IMR-90 (cell line): Measurements from ENCODE around the gene CXCL8. TPM values are rescaled to one million over a fixed set of nuclear protein-coding genes. Genes with fewer than 3 reads are reported as not detected.
A peak's percentile ranks its signal among the peaks of the same experiment; 100 is the strongest.

Source experiments
- ATAC-seq: fragments of 200-7000 bp; cut with Tn5 transposase; 2 replicates; pipeline ENCODE4 v1.9.1; 2020; ENCODE audit warnings: low read depth, mild to moderate bottlenecking, moderate library complexity
- BruUV-seq: library from RNA; stranded (reverse); fragments of 400-500 nt; replicated peaks from 2 replicates; lab custom pipeline; 2021; lab: Mats Ljungman, UMichigan
- CTCF ChIA-PET: fragments of 300-600 bp; formaldehyde crosslinking; extraction: SDS; loops from one replicate; lab custom pipeline; 2021; ENCODE audit warnings: antibody characterized with exemption; lab: Yijun Ruan, JAX
- POLR2A ChIA-PET: fragments of 300-600 bp; sonication (Branson Sonifier 250); formaldehyde crosslinking; loops from one replicate; lab custom pipeline; 2022; ENCODE audit warnings: antibody characterized with exemption; ENCODE audit not compliant: unreplicated experiment; lab: Charles Lee
- DNase-seq: peaks from one replicate; pipeline ENCODE4 v3.0.0; 2013
- H2AFZ ChIP-seq: replicated peaks from 2 replicates; pipeline ENCODE3; 2013; ENCODE audit warnings: low read length, mild to moderate bottlenecking; ENCODE audit not compliant: poor library complexity
- H2AK5ac ChIP-seq: 2 replicates; pipeline ENCODE4 v1.6.1; 2013; ENCODE audit warnings: low read depth, low read length, inconsistent platforms
- H2AK9ac ChIP-seq: replicated peaks from 2 replicates; pipeline ENCODE3; 2013; ENCODE audit warnings: mild to moderate bottlenecking, low read depth, low read length, moderate library complexity; ENCODE audit not compliant: poor library complexity
- H2BK120ac ChIP-seq: 2 replicates; pipeline ENCODE4 v1.6.1; 2013; ENCODE audit warnings: low read depth, low read length, inconsistent platforms
- H2BK15ac ChIP-seq: 3 replicates; pipeline ENCODE4 v1.6.1; 2013; ENCODE audit warnings: low read depth, low read length, inconsistent platforms
- H2BK20ac ChIP-seq: 2 replicates; pipeline ENCODE4 v1.6.1; 2013; ENCODE audit warnings: low read depth, mild to moderate bottlenecking, inconsistent platforms, low read length, moderate library complexity
- H2BK5ac ChIP-seq: 2 replicates; pipeline ENCODE4 v1.6.1; 2013; ENCODE audit warnings: mild to moderate bottlenecking, low read depth, low read length, inconsistent platforms; ENCODE audit not compliant: poor library complexity, severe bottlenecking
- H3K14ac ChIP-seq: replicated peaks from 2 replicates; pipeline ENCODE4 v1.6.1; 2013; ENCODE audit warnings: low read depth, low read length, inconsistent platforms
- H3K18ac ChIP-seq: 2 replicates; pipeline ENCODE4 v1.6.1; 2013; ENCODE audit warnings: low read depth, low read length, control low read depth
- H3K23ac ChIP-seq: 2 replicates; pipeline ENCODE4 v1.6.1; 2013; ENCODE audit warnings: low read depth, low read length, inconsistent platforms
- H3K27ac ChIP-seq: 2 replicates; pipeline ENCODE4 v1.5.1; 2013; ENCODE audit warnings: mild to moderate bottlenecking, control low read depth, low read length; ENCODE audit not compliant: insufficient read depth
- H3K27me3 ChIP-seq: 2 replicates; pipeline ENCODE4 v1.6.1; 2013; ENCODE audit warnings: low read length; ENCODE audit not compliant: control insufficient read depth, insufficient read depth
- H3K36me3 ChIP-seq: 2 replicates; pipeline ENCODE4 v1.6.1; 2013; ENCODE audit warnings: low read length, mixed read lengths; ENCODE audit not compliant: control insufficient read depth, insufficient read depth
- H3K4ac ChIP-seq: 2 replicates; pipeline ENCODE4 v1.6.1; 2013; ENCODE audit warnings: low read depth, low read length, inconsistent platforms
- H3K4me1 ChIP-seq: 2 replicates; pipeline ENCODE4 v1.6.1; 2013; ENCODE audit warnings: low read length, mixed read lengths; ENCODE audit not compliant: control insufficient read depth, insufficient read depth
- H3K4me2 ChIP-seq: 2 replicates; pipeline ENCODE4 v1.6.1; 2013; ENCODE audit warnings: low read depth, mild to moderate bottlenecking, control low read depth, low read length, moderate library complexity
- H3K4me3 ChIP-seq: 2 replicates; pipeline ENCODE4 v1.5.1; 2013; ENCODE audit warnings: low read depth, mild to moderate bottlenecking, control low read depth, low read length, moderate library complexity; ENCODE audit not compliant: insufficient read depth
- H3K56ac ChIP-seq: 2 replicates; pipeline ENCODE4 v1.6.1; 2013; ENCODE audit warnings: low read length, inconsistent platforms; ENCODE audit not compliant: insufficient read depth; ENCODE audit errors: extremely low read depth
- H3K79me1 ChIP-seq, 2 experiments: 2 replicates each; pipeline ENCODE4 v1.6.1; 2013; ENCODE audit warnings: low read length in 2 of 2, inconsistent platforms in 1 of 2, low read depth in 1 of 2
- H3K9ac ChIP-seq: 2 replicates; pipeline ENCODE4 v1.6.1; 2013; ENCODE audit warnings: low read depth, low read length, control low read depth
- H3K9me1 ChIP-seq: 2 replicates; pipeline ENCODE4 v1.6.1; 2013; ENCODE audit warnings: low read length, inconsistent platforms; ENCODE audit not compliant: insufficient read depth
- H3K9me3 ChIP-seq: 2 replicates; pipeline ENCODE4 v1.6.1; 2013; ENCODE audit warnings: low read length; ENCODE audit not compliant: control insufficient read depth, insufficient read depth
- H4K20me1 ChIP-seq: 2 replicates; pipeline ENCODE4 v1.6.1; 2013; ENCODE audit warnings: low read length, inconsistent platforms; ENCODE audit not compliant: insufficient read depth
- H4K5ac ChIP-seq: 2 replicates; pipeline ENCODE4 v1.6.1; 2013; ENCODE audit warnings: mild to moderate bottlenecking, low read depth, low read length, control low read depth
- H4K8ac ChIP-seq, 2 experiments: 2 replicates each; pipeline ENCODE4 v1.6.1; 2013; ENCODE audit warnings: low read depth in 2 of 2, low read length in 2 of 2, control low read depth in 1 of 2, inconsistent platforms in 1 of 2
- H4K91ac ChIP-seq: 2 replicates; pipeline ENCODE4 v1.6.1; 2013; ENCODE audit warnings: low read depth, low read length, inconsistent platforms; ENCODE audit not compliant: insufficient read depth
- BHLHE40 ChIP-seq: fragments of 150-350 bp; IDR thresholded peaks from 2 replicates; pipeline ENCODE4 v1.6.1; 2016; ENCODE audit warnings: mild to moderate bottlenecking, low read depth, low read length
- CEBPB ChIP-seq: IDR thresholded peaks from 2 replicates; pipeline ENCODE4 v1.6.1; 2012; ENCODE audit warnings: low read depth, low read length, improper control_type of control experiment
- CHD1 ChIP-seq: IDR thresholded peaks from 2 replicates; pipeline ENCODE4 v1.6.1; 2012; ENCODE audit warnings: low read depth, low read length, improper control_type of control experiment
- CTCF ChIP-seq: conservative IDR thresholded peaks from 2 replicates; pipeline ENCODE4 v1.5.1; 2012; ENCODE audit warnings: mild to moderate bottlenecking, low read depth, low read length, improper control_type of control experiment
- ELK1 ChIP-seq: fragments of 150-350 bp; IDR thresholded peaks from 2 replicates; pipeline ENCODE4 v1.6.1; 2016; ENCODE audit warnings: low read depth, mild to moderate bottlenecking, low read length, moderate library complexity, borderline replicate concordance
- FOS ChIP-seq: fragments of 150-350 bp; IDR thresholded peaks from 2 replicates; pipeline ENCODE4 v1.6.1; 2016; ENCODE audit warnings: low read depth, low read length
- MAZ ChIP-seq: IDR thresholded peaks from 2 replicates; pipeline ENCODE4 v1.6.1; 2012; ENCODE audit warnings: low read depth, mild to moderate bottlenecking, low read length, improper control_type of control experiment, moderate library complexity, borderline replicate concordance
- MXI1 ChIP-seq: IDR thresholded peaks from 2 replicates; pipeline ENCODE4 v1.6.1; 2012; ENCODE audit warnings: low read depth, mild to moderate bottlenecking, low read length, moderate library complexity, borderline replicate concordance
- NFE2L2 ChIP-seq: fragments of 150-350 bp; IDR thresholded peaks from 2 replicates; pipeline ENCODE4 v1.6.1; 2016; ENCODE audit warnings: low read depth, mild to moderate bottlenecking, low read length
- POLR2A ChIP-seq: IDR thresholded peaks from 2 replicates; pipeline ENCODE4 v1.6.1; 2012; ENCODE audit warnings: mild to moderate bottlenecking, low read depth, low read length
- RAD21 ChIP-seq: IDR thresholded peaks from 2 replicates; pipeline ENCODE4 v1.6.1; 2012; ENCODE audit warnings: low read length, improper control_type of control experiment
- RCOR1 ChIP-seq: IDR thresholded peaks from 2 replicates; pipeline ENCODE4 v1.6.1; 2012; ENCODE audit warnings: mild to moderate bottlenecking, low read length, improper control_type of control experiment; ENCODE audit not compliant: insufficient replicate concordance
- RFX5 ChIP-seq: IDR thresholded peaks from 2 replicates; pipeline ENCODE4 v1.8.0; 2012; ENCODE audit warnings: low read depth, mild to moderate bottlenecking, low read length, moderate library complexity
- SMC3 ChIP-seq: fragments of 150-350 bp; IDR thresholded peaks from 2 replicates; pipeline ENCODE4 v1.6.1; 2016; ENCODE audit warnings: low read depth, mild to moderate bottlenecking, antibody characterized with exemption, low read length, moderate library complexity
- USF2 ChIP-seq: fragments of 150-350 bp; IDR thresholded peaks from 2 replicates; pipeline ENCODE4 v1.6.1; 2017; ENCODE audit warnings: mild to moderate bottlenecking, antibody characterized with exemption, low read length, low read depth
- WGBS, 2 experiments: methylation state at CpG; one replicate each; pipeline versions ENCODE4 v1.1.5 to v1.1.7; 2013; ENCODE audit warnings: missing lambda C conversion rate in 2 of 2; ENCODE audit not compliant: insufficient read length in 1 of 2; ENCODE audit errors: extremely low coverage in 2 of 2; 5-methylcytosine and 5-hydroxymethylcytosine counted together
- dilution Hi-C: fragments of 300-500 bp; cut with HindIII; formaldehyde crosslinking; loops from one replicate; pipeline ENCODE4 v1.14.3; 2018; ENCODE audit warnings: low sequenced_read_pairs; ENCODE audit not compliant: unreplicated experiment
- in situ Hi-C: fragments of 300-500 bp; cut with MboI; formaldehyde crosslinking; loops from 3 replicates; pipeline ENCODE4 v1.14.3; 2019; ENCODE audit warnings: low sequenced_read_pairs, inconsistent platforms, mixed read lengths
- intact Hi-C: fragments of 100-400 bp; cut with micrococcal nuclease; formaldehyde crosslinking; loops from 2 replicates; pipeline ENCODE4 v1.10.0; 2022
- polyA plus RNA-seq, 3 experiments: library from polyadenylated mRNA; depleted of rRNA; stranded (reverse); fragments of >200 nt; gene quantifications; 2 replicates each; pipeline ENCODE4 v1.2.3, GENCODE V29; 2012; ENCODE audit warnings: low replicate concordance in 1 of 3
- total RNA-seq: library from RNA; depleted of rRNA; stranded (reverse); fragments of >200 nt; gene quantifications from 2 replicates; pipeline ENCODE4 v1.2.3, GENCODE V29; 2012

CXCL8 gene
- total and polyA plus RNA-seq, 2 of the 4 experiments (the other 2 are of a cell fraction): 2.2 to 2.7 TPM

- in situ Hi-C loops: no loop called here
Observed at GRCh38 chr4:73732759-73733431, 7.5 kb upstream of the CXCL8 start.

More at GRCh38 chr4:73732759-73733431, 7.5 kb upstream of the CXCL8 start:
- DNase-seq (no peak), ATAC-seq (no peak)
- POLR2A ChIA-PET: no interaction called here
- Histone ChIP-seq H4K8ac (peak overlapping the region in 1 of 2 experiments; percentile 28; a peak in 1 of 4 replicates), H3K27me3 (no peaks in the 10 kb centered on the region), H2AK9ac (no peak overlapping the region), H4K5ac (no peak overlapping the region), H3K14ac (0 out of 2 replicates have a peak overlapping the region, but pooled peaks have one; percentile 13), H2BK20ac (no peak overlapping the region), H3K4me2 (no peak overlapping the region), H2AFZ (no peak overlapping the region), H3K4ac (no peak overlapping the region), H3K4me3 (no peak overlapping the region), H3K9me1 (no peaks in the 10 kb centered on the region), H4K91ac (no peak overlapping the region), H2BK5ac (no peak overlapping the region), H3K18ac (no peak overlapping the region; the same call in 1 of the 2 replicates), H3K56ac (no peak overlapping the region), H4K20me1 (no peaks in the 10 kb centered on the region), H3K23ac (no peak overlapping the region), H2BK15ac (peak overlapping the region; percentile 78; the same call in 2 of the 3 replicates), H3K79me1 (no peaks in the 10 kb centered on the region), H3K9me3 (no peaks in the 10 kb centered on the region), H2AK5ac (peak overlapping the region; percentile 21; the same call in 1 of the 2 replicates), H3K27ac (no peak overlapping the region), H3K4me1 (peaks cover 5% of the 10 kb centered on the region), H3K36me3 (no peaks in the 10 kb centered on the region), H3K9ac (no peak overlapping the region), H2BK120ac (no peak overlapping the region)
- TF ChIP-seq BHLHE40: no peak
- no peak for TF ChIP-seq RFX5
- no peak for TF ChIP-seq NFE2L2
- TF ChIP-seq MAZ: no peak
- TF ChIP-seq RCOR1: no peak
- TF ChIP-seq CHD1: no peak
- TF ChIP-seq CTCF: no peak
- TF ChIP-seq ELK1: no peak
- no peak for TF ChIP-seq POLR2A
- no peak for TF ChIP-seq FOS
- TF ChIP-seq SMC3: no peak
- no peak for TF ChIP-seq USF2
- no peak for TF ChIP-seq MXI1
- TF ChIP-seq RAD21: no peak
- TF ChIP-seq CEBPB: no peak
- dilution Hi-C loops (no loop called here), intact Hi-C loops (no loop called here)
- no TSS peak for BruUV-seq
- no CpG with 5 or more reads among the region's 1 CpG for WGBS, 2 experiments
- CTCF ChIA-PET: interaction anchor here (0.6 kb wide), 1 partner anchor 358 kb away, joined by 3 read pairs; no protein-coding TSS in a partner anchor
